CD14-positive monocyte (primary cell): ENCODE data around the gene LIX1. TPM values are rescaled to one million over a fixed set of nuclear protein-coding genes. Genes with fewer than 3 reads are reported as not detected.

Experiments used
- DNase-seq, 3 donors: peaks; one replicate each; pipeline ENCODE4 v3.0.0-alpha.2; 2011 to 2022
- H2AFZ ChIP-seq: 2 replicates; pipeline ENCODE4 v1.6.0; 2012; ENCODE audit warnings: mild to moderate bottlenecking, low read depth, low read length, inconsistent platforms; ENCODE audit not compliant: insufficient read depth, poor library complexity, severe bottlenecking
- H3K27ac ChIP-seq, 2 donors: 1 replicate in 1 of 2; 2 replicates in 1 of 2; pipeline ENCODE4 v1.5.1; 2012 to 2013; ENCODE audit warnings: low read length in 2 of 2, control low read depth in 1 of 2, inconsistent platforms in 1 of 2, low read depth in 1 of 2, mild to moderate bottlenecking in 1 of 2
- H3K27me3 ChIP-seq, 2 donors: one replicate each; pipeline versions ENCODE4 v1.6.0 to v1.6.1; 2011 to 2013; ENCODE audit warnings: low read length in 2 of 2; ENCODE audit not compliant: control insufficient read depth in 2 of 2, insufficient read depth in 2 of 2
- H3K36me3 ChIP-seq, 2 donors: replicated peaks in 1 of 2; 1 replicate in 1 of 2; 2 replicates in 1 of 2; pipeline versions ENCODE4 v1.5.1 to v1.6.1; 2012 to 2013; ENCODE audit warnings: low read length in 2 of 2, control low read depth in 1 of 2, inconsistent platforms in 1 of 2, mild to moderate bottlenecking in 1 of 2; ENCODE audit not compliant: insufficient read depth in 2 of 2, control insufficient read depth in 1 of 2
- H3K4me1 ChIP-seq, 2 donors: 1 replicate in 1 of 2; 2 replicates in 1 of 2; pipeline versions ENCODE4 v1.5.1 to v1.6.1; 2012 to 2013; ENCODE audit warnings: low read length in 2 of 2, control low read depth in 1 of 2, inconsistent platforms in 1 of 2, mild to moderate bottlenecking in 1 of 2, moderate library complexity in 1 of 2; ENCODE audit not compliant: insufficient read depth in 2 of 2, control insufficient read depth in 1 of 2
- H3K4me2 ChIP-seq: replicated peaks from 2 replicates; pipeline ENCODE3; 2012; ENCODE audit warnings: low read length, moderate library complexity, mild to moderate bottlenecking; ENCODE audit not compliant: poor library complexity, severe bottlenecking; ENCODE audit errors: extremely low read depth
- H3K4me3 ChIP-seq, 3 experiments: fragments of 200-600 bp in 1 of 3; sonication (generic) in 1 of 3; replicated peaks in 1 of 3; 1 replicate in 2 of 3; 2 replicates in 1 of 3; pipeline ENCODE4 v1.5.1; 2011 to 2013; ENCODE audit warnings: low read length in 3 of 3, mild to moderate bottlenecking in 3 of 3, control low read depth in 2 of 3, low read depth in 2 of 3, inconsistent platforms in 1 of 3, moderate library complexity in 1 of 3
- H3K79me2 ChIP-seq: 2 replicates; pipeline ENCODE4 v1.6.0; 2012; ENCODE audit warnings: mild to moderate bottlenecking, control low read depth, inconsistent platforms, low read length, moderate library complexity; ENCODE audit not compliant: insufficient read depth
- H3K9ac ChIP-seq: 2 replicates; pipeline ENCODE4 v1.6.0; 2017; ENCODE audit warnings: low read length, mild to moderate bottlenecking; ENCODE audit not compliant: insufficient read depth, poor library complexity, severe bottlenecking
- H3K9me3 ChIP-seq, 2 donors: replicated peaks in 1 of 2; 1 replicate in 1 of 2; 2 replicates in 1 of 2; pipeline versions ENCODE4 v1.5.1 to v1.6.1; 2012 to 2013; ENCODE audit warnings: low read length in 2 of 2, control low read depth in 1 of 2; ENCODE audit not compliant: control insufficient read depth in 1 of 2, insufficient read depth in 1 of 2
- H4K20me1 ChIP-seq: 2 replicates; pipeline ENCODE4 v1.6.0; 2012; ENCODE audit warnings: mild to moderate bottlenecking, low read length, control low read depth, moderate library complexity; ENCODE audit not compliant: insufficient read depth
- H3K27ac Mint-ChIP-seq, 7 donors: one replicate each; pipeline ENCODE4 v1.8.0; 2020; ENCODE audit warnings: mild to moderate bottlenecking in 7 of 7, mixed read lengths in 7 of 7, moderate library complexity in 6 of 7, inconsistent platforms in 2 of 7
- H3K27me3 Mint-ChIP-seq, 3 donors: one replicate each; pipeline ENCODE4 v1.8.0; 2021 to 2022; ENCODE audit warnings: low read depth in 3 of 3, mild to moderate bottlenecking in 3 of 3, mixed read lengths in 3 of 3, moderate library complexity in 3 of 3, inconsistent platforms in 1 of 3
- H3K36me3 Mint-ChIP-seq, 2 donors: one replicate each; pipeline ENCODE4 v1.8.0; 2020; ENCODE audit warnings: mixed read lengths in 2 of 2, inconsistent platforms in 1 of 2, mild to moderate bottlenecking in 1 of 2
- H3K4me1 Mint-ChIP-seq: one replicate; pipeline ENCODE4 v1.8.0; 2020; ENCODE audit warnings: mild to moderate bottlenecking, mixed read lengths
- H3K4me3 Mint-ChIP-seq, 2 donors: one replicate each; pipeline ENCODE4 v1.8.0; 2020; ENCODE audit warnings: mild to moderate bottlenecking in 2 of 2, mixed read lengths in 2 of 2, moderate library complexity in 1 of 2
- H3K9me3 Mint-ChIP-seq, 7 donors: one replicate each; pipeline ENCODE4 v1.8.0; 2020 to 2022; ENCODE audit warnings: mixed read lengths in 7 of 7, mild to moderate bottlenecking in 6 of 7, moderate library complexity in 6 of 7, inconsistent platforms in 2 of 7
- WGBS: methylation state at CpG from one replicate; pipeline ENCODE4 v1.1.5; 2013; ENCODE audit warnings: missing lambda C conversion rate; ENCODE audit not compliant: insufficient coverage; 5-methylcytosine and 5-hydroxymethylcytosine counted together
- intact Hi-C, 2 donors: fragments of 100-400 bp; cut with micrococcal nuclease; formaldehyde crosslinking; loops; one replicate each; pipeline versions ENCODE4 v1.15.0 to v1.15.1; 2023
- polyA plus RNA-seq, 3 donors: library from polyadenylated mRNA; depleted of rRNA in 1 of 3; unstranded in 2 of 3; stranded (reverse) in 1 of 3; fragments of 300-500 nt in 2 of 3; fragments of >200 nt in 1 of 3; fragmentation: Illumina TruSeq in 2 of 3; gene quantifications; 1 replicate in 2 of 3; 2 replicates in 1 of 3; pipeline ENCODE4 v1.2.3, GENCODE V29; 2012 to 2021
- small RNA-seq: library from RNA; depleted of rRNA; stranded (forward); fragments of <200 nt; gene quantifications from one replicate; pipeline ENCODE3, GENCODE V24; 2012; ENCODE audit warnings: low read depth; ENCODE audit not compliant: insufficient read length
- TF ChIP-seq, protein P1 (sequence below): fragments of 200-600 bp; IDR thresholded peaks from one replicate; pipeline ENCODE4 v1.8.0; 2022; ENCODE audit warnings: antibody characterized with exemption, mild to moderate bottlenecking

Gene LIX1
- polyA plus RNA-seq, 3 donors = not detected

GRCh38 chr5:97042996-97043395, 99.4 kb downstream of the LIX1 start:
- H3K4me1 ChIP-seq = no peaks in the 10 kb centered on the region
- Mint-ChIP-seq H3K9me3 (peaks cover 0 to 2% (median 0%) of the 10 kb centered on the region in 7 donors), H3K27me3 (peaks cover 0 to 2% (median 2%) of the 10 kb centered on the region in 3 donors), H3K36me3 (no peaks in the 10 kb centered on the region), H3K4me1 (no peaks in the 10 kb centered on the region), H3K27ac (no peak overlapping the region), H3K4me3 (no peak overlapping the region)
- no peaks in the 10 kb centered on the region for H3K27me3 ChIP-seq
- no peak overlapping the region for H2AFZ ChIP-seq
- DNase-seq = no peak
- no peak overlapping the region for H3K27ac ChIP-seq
- H4K20me1 ChIP-seq = no peaks in the 10 kb centered on the region
- TF ChIP-seq, protein P1, sequence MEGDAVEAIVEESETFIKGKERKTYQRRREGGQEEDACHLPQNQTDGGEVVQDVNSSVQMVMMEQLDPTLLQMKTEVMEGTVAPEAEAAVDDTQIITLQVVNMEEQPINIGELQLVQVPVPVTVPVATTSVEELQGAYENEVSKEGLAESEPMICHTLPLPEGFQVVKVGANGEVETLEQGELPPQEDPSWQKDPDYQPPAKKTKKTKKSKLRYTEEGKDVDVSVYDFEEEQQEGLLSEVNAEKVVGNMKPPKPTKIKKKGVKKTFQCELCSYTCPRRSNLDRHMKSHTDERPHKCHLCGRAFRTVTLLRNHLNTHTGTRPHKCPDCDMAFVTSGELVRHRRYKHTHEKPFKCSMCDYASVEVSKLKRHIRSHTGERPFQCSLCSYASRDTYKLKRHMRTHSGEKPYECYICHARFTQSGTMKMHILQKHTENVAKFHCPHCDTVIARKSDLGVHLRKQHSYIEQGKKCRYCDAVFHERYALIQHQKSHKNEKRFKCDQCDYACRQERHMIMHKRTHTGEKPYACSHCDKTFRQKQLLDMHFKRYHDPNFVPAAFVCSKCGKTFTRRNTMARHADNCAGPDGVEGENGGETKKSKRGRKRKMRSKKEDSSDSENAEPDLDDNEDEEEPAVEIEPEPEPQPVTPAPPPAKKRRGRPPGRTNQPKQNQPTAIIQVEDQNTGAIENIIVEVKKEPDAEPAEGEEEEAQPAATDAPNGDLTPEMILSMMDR = no peak
- no peaks in the 10 kb centered on the region for H3K79me2 ChIP-seq
- intact Hi-C loops = no loop called here
- no peaks in the 10 kb centered on the region for H3K9me3 ChIP-seq
- WGBS = no CpG with 5 or more reads among the region's 7 CpGs
- no peak overlapping the region for H3K4me3 ChIP-seq
- peaks cover 0 to 1% of the 10 kb centered on the region in 2 donors for H3K36me3 ChIP-seq
- H3K4me2 ChIP-seq = no peak overlapping the region
- no peak overlapping the region for H3K9ac ChIP-seq

Small RNA genes lying within 50 kb of the gene (small RNA-seq; reads per million reads assigned to genes)
- not detected for gene RNU1-73P

Other genes with a start within 250 kb of the LIX1 start
- 10 to 100 TPM in 2 of 3 donors, 1 to 10 TPM in 1; 9.2 to 22.5 (median 14.5) TPM for gene LNPEP, start 206.5 kb downstream of the LIX1 start, polyA plus RNA-seq
- gene RIOK2, start 40.6 kb upstream of the LIX1 start, polyA plus RNA-seq = 10 to 100 TPM in 2 of 3 donors, 1 to 10 TPM in 1; 4.8 to 16.4 (median 12.7) TPM